Left lung (tissue), 10 donors: ENCODE measurements around the gene RANBP17. TPM values are rescaled to one million over a fixed set of nuclear protein-coding genes. Genes with fewer than 3 reads are reported as not detected.

Experiments
- ATAC-seq: fragments of 200-7000 bp; cut with Tn5 transposase; one replicate; pipeline ENCODE4 v1.9.1; 2020; ENCODE audit warnings: moderate library complexity
- DNase-seq, 4 donors: peaks; one replicate each; pipeline ENCODE4 v3.0.0-alpha.2; 2013 to 2020
- H3K27ac ChIP-seq, 2 donors: fragments of 200-600 bp; sonication (generic) in 1 of 2; one replicate each; pipeline versions ENCODE4 v1.5.0 to v1.8.0; 2020 to 2021
- H3K27me3 ChIP-seq, 2 donors: fragments of 200-600 bp; sonication (generic) in 1 of 2; one replicate each; pipeline versions ENCODE4 v1.5.0 to v1.8.0; 2020 to 2021
- H3K36me3 ChIP-seq, 2 donors: fragments of 200-600 bp; sonication (generic) in 1 of 2; one replicate each; pipeline versions ENCODE4 v1.5.0 to v1.8.0; 2020 to 2021
- H3K4me1 ChIP-seq, 2 donors: fragments of 200-600 bp; one replicate each; pipeline ENCODE4 v1.8.0; 2021
- H3K4me3 ChIP-seq, 2 donors: fragments of 200-600 bp; sonication (generic) in 1 of 2; one replicate each; pipeline versions ENCODE4 v1.5.0 to v1.8.0; 2020 to 2021; ENCODE audit warnings: mild to moderate bottlenecking in 1 of 2
- H3K9me3 ChIP-seq, 2 donors: fragments of 200-600 bp; sonication (generic) in 1 of 2; one replicate each; pipeline versions ENCODE4 v1.5.0 to v1.8.0; 2020 to 2021
- intact Hi-C, 2 donors: fragments of 100-400 bp; cut with DNase I; formaldehyde crosslinking; loops; one replicate each; pipeline versions ENCODE4 v1.11.2 to v1.14.2; 2022
- polyA plus RNA-seq, 6 donors: library from polyadenylated mRNA; unstranded; fragments of 120-200 nt; gene quantifications; one replicate each; pipeline ENCODE4 v1.2.1, GENCODE V29; 2013; ENCODE audit not compliant: insufficient read length in 6 of 6
- total RNA-seq, 2 donors: library from RNA; stranded (reverse); fragmentation: NEBNext Ultra II Directional; extraction: Animal tissue kit (Norgen Biotek cat#: 25700); gene quantifications; one replicate each; pipeline ENCODE4 v1.2.1, GENCODE V29; 2021
- TF ChIP-seq, protein P1 (sequence below), 2 donors: fragments of 200-600 bp; sonication (generic) in 1 of 2; IDR thresholded peaks; one replicate each; pipeline versions ENCODE4 v1.5.0 to v1.8.0; 2021; ENCODE audit warnings: antibody characterized with exemption in 2 of 2
- donor health status: DM: no; HTN: yes; CAD: no.
- donor health status: DM: no; HTN: no; CAD: no.

The RANBP17 gene
- total and polyA plus RNA-seq, 8 donors: 17.0 to 44.5 (median 33.7) TPM

DNA sequence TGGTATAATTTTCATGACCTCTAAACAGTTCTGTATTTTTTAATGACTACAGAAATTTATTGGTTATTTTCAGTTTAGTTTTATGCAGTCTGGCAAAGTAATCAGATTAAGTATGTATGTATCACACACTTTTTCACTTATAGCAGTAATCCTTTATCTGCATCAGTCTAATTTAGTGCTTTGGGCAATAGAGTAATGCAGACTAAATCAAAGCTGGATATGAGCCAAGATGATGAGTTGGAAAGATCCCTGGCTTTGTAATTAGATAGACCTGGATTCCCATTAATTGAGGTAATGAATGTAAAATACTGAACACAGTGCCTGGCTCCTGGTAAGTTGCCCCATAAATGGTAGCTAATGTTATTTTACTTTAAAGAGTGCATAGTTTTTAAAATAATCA is 231.8 kb downstream of the RANBP17 start:
- Histone ChIP-seq H3K4me3 (no peak overlapping the region), H3K36me3 (no peaks in the 10 kb centered on the region), H3K9me3 (peaks cover 0 to 9% of the 10 kb centered on the region in 2 donors), H3K4me1 (no peaks in the 10 kb centered on the region), H3K27ac (no peak overlapping the region), H3K27me3 (no peaks in the 10 kb centered on the region)
- no peak for ATAC-seq
- TF ChIP-seq, protein P1, sequence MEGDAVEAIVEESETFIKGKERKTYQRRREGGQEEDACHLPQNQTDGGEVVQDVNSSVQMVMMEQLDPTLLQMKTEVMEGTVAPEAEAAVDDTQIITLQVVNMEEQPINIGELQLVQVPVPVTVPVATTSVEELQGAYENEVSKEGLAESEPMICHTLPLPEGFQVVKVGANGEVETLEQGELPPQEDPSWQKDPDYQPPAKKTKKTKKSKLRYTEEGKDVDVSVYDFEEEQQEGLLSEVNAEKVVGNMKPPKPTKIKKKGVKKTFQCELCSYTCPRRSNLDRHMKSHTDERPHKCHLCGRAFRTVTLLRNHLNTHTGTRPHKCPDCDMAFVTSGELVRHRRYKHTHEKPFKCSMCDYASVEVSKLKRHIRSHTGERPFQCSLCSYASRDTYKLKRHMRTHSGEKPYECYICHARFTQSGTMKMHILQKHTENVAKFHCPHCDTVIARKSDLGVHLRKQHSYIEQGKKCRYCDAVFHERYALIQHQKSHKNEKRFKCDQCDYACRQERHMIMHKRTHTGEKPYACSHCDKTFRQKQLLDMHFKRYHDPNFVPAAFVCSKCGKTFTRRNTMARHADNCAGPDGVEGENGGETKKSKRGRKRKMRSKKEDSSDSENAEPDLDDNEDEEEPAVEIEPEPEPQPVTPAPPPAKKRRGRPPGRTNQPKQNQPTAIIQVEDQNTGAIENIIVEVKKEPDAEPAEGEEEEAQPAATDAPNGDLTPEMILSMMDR (IDR thresholded peaks at IDR 0.05): no peak
- intact Hi-C loops: no loop called here
- no peak for DNase-seq

DNA sequence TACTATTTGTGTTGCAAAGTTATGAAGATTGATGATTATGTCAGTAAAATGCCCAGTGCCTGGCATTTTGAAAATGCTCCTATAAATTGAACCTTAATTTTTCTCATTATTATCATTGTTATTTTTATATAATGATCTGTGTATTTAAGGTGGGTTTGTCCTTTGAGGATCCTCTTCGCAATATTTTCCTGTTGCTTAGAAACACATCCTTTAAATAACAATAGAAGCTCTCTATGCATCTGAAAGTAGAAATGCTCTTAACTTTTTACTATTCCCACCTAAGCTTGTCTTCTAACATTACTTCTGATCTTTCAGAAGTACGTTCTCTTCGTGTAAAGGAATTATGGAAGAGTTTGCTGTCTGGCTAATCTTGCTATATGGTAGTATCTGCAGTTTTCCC is 232.5 kb downstream of the RANBP17 start:
- ATAC-seq (no peak), DNase-seq (no peak)
- Histone ChIP-seq H3K27ac (no peak overlapping the region), H3K4me1 (no peaks in the 10 kb centered on the region), H3K4me3 (no peak overlapping the region), H3K36me3 (no peaks in the 10 kb centered on the region), H3K27me3 (no peaks in the 10 kb centered on the region), H3K9me3 (peaks cover 0 to 11% of the 10 kb centered on the region in 2 donors)
- intact Hi-C loops: no loop called here
- TF ChIP-seq, protein P1 (IDR thresholded peaks at IDR 0.05): no peak

DNA sequence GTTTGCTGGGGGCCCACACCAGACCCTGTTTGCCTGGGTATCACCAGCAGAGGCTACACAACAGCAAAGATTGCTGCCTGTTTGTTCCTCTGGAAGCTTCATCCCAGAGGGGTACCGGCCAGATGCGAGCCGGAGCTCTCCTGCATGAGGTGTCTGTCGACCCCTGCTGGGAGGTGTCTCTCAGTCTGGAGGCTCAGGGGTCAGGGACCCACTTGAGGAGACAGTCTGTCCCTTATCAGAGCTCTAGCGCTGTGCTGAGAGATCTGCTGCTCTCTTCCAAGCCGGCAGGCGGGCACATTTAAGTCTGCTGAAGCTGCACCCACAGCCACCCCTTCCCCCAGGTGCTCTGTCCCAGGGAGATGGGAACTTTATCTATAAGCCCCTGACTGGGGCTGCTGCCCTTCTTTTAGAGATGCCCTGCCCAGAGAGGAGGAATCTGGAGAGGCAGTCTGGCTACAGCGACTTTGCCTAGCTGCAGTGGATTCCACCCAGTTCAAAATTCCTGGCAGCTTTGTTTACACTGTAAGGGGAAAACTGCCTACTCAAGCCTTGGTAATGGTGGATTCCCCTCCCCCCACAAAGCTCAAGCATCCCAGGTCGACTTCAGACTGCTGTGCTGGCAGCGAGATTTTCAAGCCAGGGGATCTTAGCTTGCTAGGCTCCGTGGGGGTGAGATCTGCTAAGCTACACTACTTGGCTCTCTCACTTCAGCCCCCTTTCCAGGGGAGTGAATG is 241.2 kb downstream of the RANBP17 start:
- Histone ChIP-seq H3K4me3 (no peak overlapping the region), H3K27ac (no peak overlapping the region), H3K36me3 (no peaks in the 10 kb centered on the region), H3K27me3 (no peaks in the 10 kb centered on the region), H3K9me3 (peaks cover 0 to 7% of the 10 kb centered on the region in 2 donors), H3K4me1 (no peaks in the 10 kb centered on the region)
- TF ChIP-seq, protein P1 (IDR thresholded peaks at IDR 0.05): no peak
- ATAC-seq (no peak), DNase-seq (peak in 1 of 4 donors; percentile 43)
- intact Hi-C loops: no loop called here

GRCh38 chr5:171107669-171108068 is 245.9 kb downstream of the RANBP17 start:
- intact Hi-C loops: no loop called here
- Histone ChIP-seq H3K27ac (no peak overlapping the region), H3K9me3 (no peaks in the 10 kb centered on the region), H3K27me3 (no peaks in the 10 kb centered on the region), H3K4me1 (no peaks in the 10 kb centered on the region), H3K4me3 (no peak overlapping the region), H3K36me3 (no peaks in the 10 kb centered on the region)
- ATAC-seq (no peak), DNase-seq (no peak)
- TF ChIP-seq, protein P1 (IDR thresholded peaks at IDR 0.05): no peak

- TF ChIP-seq, protein P1 (IDR thresholded peaks at IDR 0.05): no peak
- peaks cover 0 to 6% of the 10 kb centered on the region in 2 donors for H3K9me3 ChIP-seq
- H3K27me3 ChIP-seq: no peaks in the 10 kb centered on the region
- intact Hi-C loops: no loop called here
- no peak overlapping the region for H3K27ac ChIP-seq
- no peaks in the 10 kb centered on the region for H3K4me1 ChIP-seq
- H3K36me3 ChIP-seq: no peaks in the 10 kb centered on the region
- no peak overlapping the region for H3K4me3 ChIP-seq
- ATAC-seq (no peak), DNase-seq (no peak)
Measured at GRCh38 chr5:171115519-171115918, 253.7 kb downstream of the RANBP17 start.
